GM23248 (cell line): ENCODE data around the gene CADM4. TPM values are rescaled to one million over a fixed set of nuclear protein-coding genes. Genes with fewer than 3 reads are reported as not detected.
A peak's percentile ranks its signal among the peaks of the same experiment; 100 is the strongest.

Source experiments
- DNase-seq: peaks from one replicate; pipeline ENCODE4 v3.0.0-alpha.2; 2015
- H2AFZ ChIP-seq: fragments of 200-600 bp; sonication (generic); 2 replicates; pipeline ENCODE4 v1.6.1; 2016; ENCODE audit warnings: antibody characterized with exemption
- H3F3A ChIP-seq: fragments of 200-600 bp; sonication (generic); 2 replicates; pipeline ENCODE4 v1.6.1; 2016; ENCODE audit warnings: mild to moderate bottlenecking, antibody characterized with exemption, mixed run types; ENCODE audit not compliant: insufficient read depth
- H3K27ac ChIP-seq: fragments of 200-600 bp; sonication (generic); 2 replicates; pipeline ENCODE4 v1.5.1; 2016; ENCODE audit warnings: mild to moderate bottlenecking
- H3K27me3 ChIP-seq: fragments of 200-600 bp; sonication (generic); replicated peaks from 2 replicates; pipeline ENCODE4 v1.6.1; 2016; ENCODE audit warnings: mild to moderate bottlenecking; ENCODE audit not compliant: insufficient read depth
- H3K36me3 ChIP-seq: fragments of 200-600 bp; sonication (generic); 2 replicates; pipeline ENCODE4 v1.6.1; 2016; ENCODE audit warnings: low read depth, mild to moderate bottlenecking
- H3K4me1 ChIP-seq: fragments of 200-600 bp; sonication (generic); 2 replicates; pipeline ENCODE4 v1.6.1; 2016; ENCODE audit warnings: mild to moderate bottlenecking; ENCODE audit not compliant: insufficient read depth
- H3K4me2 ChIP-seq: fragments of 200-600 bp; sonication (generic); one replicate; pipeline ENCODE4 v1.6.1; 2016; ENCODE audit warnings: mild to moderate bottlenecking; ENCODE audit not compliant: unreplicated experiment
- H3K4me3 ChIP-seq: fragments of 200-600 bp; sonication (generic); 2 replicates; pipeline ENCODE4 v1.5.1; 2016; ENCODE audit warnings: mild to moderate bottlenecking
- H3K79me2 ChIP-seq: fragments of 200-600 bp; sonication (generic); 2 replicates; pipeline ENCODE4 v1.6.1; 2016; ENCODE audit warnings: mild to moderate bottlenecking; ENCODE audit not compliant: insufficient read depth
- H3K9ac ChIP-seq: fragments of 200-600 bp; sonication (generic); 2 replicates; pipeline ENCODE4 v1.6.1; 2016; ENCODE audit warnings: mild to moderate bottlenecking
- H3K9me2 ChIP-seq: fragments of 200-600 bp; sonication (generic); 2 replicates; pipeline ENCODE4 v1.6.1; 2016; ENCODE audit warnings: mixed run types, mild to moderate bottlenecking, moderate library complexity; ENCODE audit not compliant: insufficient read depth
- H3K9me3 ChIP-seq: fragments of 200-600 bp; sonication (generic); one replicate; pipeline ENCODE4 v1.6.1; 2017; ENCODE audit warnings: low read depth
- H4K20me1 ChIP-seq: fragments of 200-600 bp; sonication (generic); 2 replicates; pipeline ENCODE4 v1.6.0; 2016; ENCODE audit not compliant: insufficient read depth
- EZH2 ChIP-seq: fragments of 200-600 bp; sonication (generic); IDR thresholded peaks from 2 replicates; pipeline ENCODE4 v1.6.1; 2018; ENCODE audit warnings: antibody characterized with exemption, mild to moderate bottlenecking; ENCODE audit not compliant: insufficient read depth, poor library complexity, severe bottlenecking
- EZH2phosphoT487 ChIP-seq: fragments of 200-600 bp; sonication (generic); IDR thresholded peaks from 2 replicates; pipeline ENCODE4 v1.6.1; 2018; ENCODE audit warnings: antibody characterized with exemption, moderate library complexity, mild to moderate bottlenecking, low read depth; ENCODE audit not compliant: insufficient read depth
- WGBS, 2 experiments: methylation state at CpG; one replicate each; pipeline ENCODE4 v1.1.6; 2015 to 2017; ENCODE audit warnings: low lambda C conversion rate in 2 of 2, low coverage in 1 of 2; ENCODE audit errors: missing lambda C conversion rate in 2 of 2; 5-methylcytosine and 5-hydroxymethylcytosine counted together
- in situ Hi-C: fragments of 300-500 bp; cut with MboI; formaldehyde crosslinking; loops from 2 replicates; pipeline ENCODE4 v1.15.0; 2020
- polyA plus RNA-seq: library from polyadenylated mRNA; unstranded; fragments of >200 nt; fragmentation: Nextera tagmentation; extraction: Ambion mirVana; gene quantifications from 2 replicates; pipeline ENCODE4 v1.2.1, GENCODE V29; 2016
- total RNA-seq: library from RNA; depleted of rRNA; stranded (reverse); fragments of >200 nt; shearing (Covaris generic); gene quantifications from 2 replicates; pipeline ENCODE4 v1.2.3, GENCODE V29; 2014

The CADM4 gene
- total and polyA plus RNA-seq, 2 experiments from 2014 or later: 0.14 to 1.7 TPM

DNA sequence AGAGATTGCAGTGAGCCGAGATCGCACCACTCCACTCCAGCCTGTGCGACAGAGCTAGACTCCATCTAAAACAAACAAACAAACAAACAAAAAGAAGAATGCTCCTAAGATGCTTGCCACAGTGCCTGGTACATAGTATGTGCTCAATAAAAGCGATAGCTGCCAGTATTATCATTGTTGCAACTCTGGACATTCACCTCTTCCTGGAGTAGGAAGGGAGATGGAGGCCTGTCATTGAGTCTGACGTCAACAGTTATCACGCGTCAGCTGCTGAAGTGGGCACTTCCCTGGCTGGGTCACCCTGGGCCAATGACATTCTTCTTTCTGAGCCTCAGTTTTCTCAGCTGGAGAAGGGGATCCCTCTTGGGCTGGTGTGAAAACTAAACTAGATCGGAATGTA, 34.5 kb upstream of the CADM4 start:
- H3K9me2 ChIP-seq: no peaks in the 10 kb centered on the region
- no peaks in the 10 kb centered on the region for H4K20me1 ChIP-seq
- H3K27me3 ChIP-seq: no peaks in the 10 kb centered on the region
- peaks cover 6% of the 10 kb centered on the region; the same call in 1 of the 2 replicates for H3F3A ChIP-seq
- no peak for DNase-seq
- no peaks in the 10 kb centered on the region for H3K36me3 ChIP-seq
- no peak overlapping the region for H3K27ac ChIP-seq
- no peak for TF ChIP-seq EZH2phosphoT487
- no peak for TF ChIP-seq EZH2
- H3K9me3 ChIP-seq: no peaks in the 10 kb centered on the region
- no peak overlapping the region for H3K4me3 ChIP-seq
- H2AFZ ChIP-seq: peak overlapping the region; percentile 78; the same call in 1 of the 2 replicates
- no peaks in the 10 kb centered on the region for H3K79me2 ChIP-seq
- H3K4me1 ChIP-seq: peaks cover 22% of the 10 kb centered on the region
- WGBS, 2 experiments: 87 to 90% methylated on average over 8 of the region's 8 CpGs
- in situ Hi-C loops: no loop called here
- H3K9ac ChIP-seq: no peak overlapping the region
- H3K4me2 ChIP-seq: no peak overlapping the region

DNA sequence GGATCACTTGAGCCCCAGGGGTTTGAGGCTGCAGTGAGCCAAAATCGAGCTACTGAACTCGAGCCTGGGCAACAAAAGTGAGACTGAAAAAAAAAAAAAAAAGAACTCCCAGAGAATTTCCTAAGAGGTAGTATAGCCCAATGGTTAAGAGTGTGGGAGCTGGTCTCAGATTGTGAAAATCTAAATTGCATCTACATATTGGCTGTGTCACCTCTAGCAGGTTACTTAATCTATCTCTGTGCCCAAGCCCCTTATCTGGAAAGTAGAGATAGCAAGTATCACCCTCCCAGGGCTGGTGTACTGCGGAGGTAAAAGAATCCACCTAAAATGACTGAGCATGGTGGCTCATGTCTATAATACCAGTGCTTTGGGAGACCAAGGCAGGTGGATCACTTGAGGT, 34.0 kb upstream of the CADM4 start:
- Histone ChIP-seq H3F3A (peaks cover 8% of the 10 kb centered on the region; the same call in 1 of the 2 replicates), H3K4me2 (no peak overlapping the region), H3K9me3 (no peaks in the 10 kb centered on the region), H3K9ac (no peak overlapping the region), H3K79me2 (no peaks in the 10 kb centered on the region), H3K4me1 (peaks cover 22% of the 10 kb centered on the region), H4K20me1 (no peaks in the 10 kb centered on the region), H2AFZ (no peak overlapping the region), H3K4me3 (no peak overlapping the region), H3K9me2 (no peaks in the 10 kb centered on the region), H3K27me3 (no peaks in the 10 kb centered on the region), H3K36me3 (no peaks in the 10 kb centered on the region), H3K27ac (no peak overlapping the region)
- DNase-seq: no peak
- WGBS, 2 experiments: 50 to 70% methylated on average over 3 of the region's 3 CpGs
- no peak for TF ChIP-seq EZH2phosphoT487
- TF ChIP-seq EZH2: no peak
- in situ Hi-C loops: no loop called here

DNA sequence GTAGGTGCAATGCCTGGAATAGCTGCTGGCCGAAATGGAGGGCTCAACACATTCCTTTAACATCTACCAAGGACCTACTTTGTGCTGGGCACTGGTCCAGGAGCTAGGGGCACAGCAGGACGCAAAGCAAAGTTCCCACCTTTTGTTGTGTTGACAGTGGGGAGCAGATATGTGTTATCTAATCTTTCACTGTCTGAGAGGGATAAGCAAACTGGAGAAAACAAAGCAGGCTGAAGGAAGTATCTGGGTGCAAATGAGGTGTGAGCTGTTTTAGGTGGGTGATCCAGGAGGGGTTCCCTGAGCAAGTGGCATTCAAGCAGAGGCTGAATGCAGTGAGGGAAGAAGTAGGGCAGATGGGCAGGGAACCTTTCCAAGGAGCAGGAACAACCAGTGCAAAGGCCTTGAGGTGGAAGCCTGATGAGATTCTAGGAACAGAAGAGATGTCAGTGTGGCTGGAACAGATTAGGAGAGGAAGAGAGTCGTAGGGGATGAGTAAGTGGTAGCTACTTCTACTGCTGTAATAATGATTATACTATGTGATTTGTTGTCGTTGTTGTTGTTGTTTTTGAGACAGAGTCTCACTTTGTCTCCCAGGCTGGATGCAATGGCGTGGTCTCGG, 32.5 kb upstream of the CADM4 start:
- peaks cover 2% of the 10 kb centered on the region for H3K36me3 ChIP-seq
- H3K9ac ChIP-seq: no peak overlapping the region
- no peak for TF ChIP-seq EZH2phosphoT487
- H2AFZ ChIP-seq: no peak overlapping the region
- H3K79me2 ChIP-seq: peaks cover 10% of the 10 kb centered on the region
- no peaks in the 10 kb centered on the region for H3K9me3 ChIP-seq
- 59 to 61% methylated on average over 6 of the region's 6 CpGs for WGBS, 2 experiments
- H3K27me3 ChIP-seq: no peaks in the 10 kb centered on the region
- H3K4me2 ChIP-seq: no peak overlapping the region
- H3K4me1 ChIP-seq: peaks cover 26% of the 10 kb centered on the region
- peaks cover 8% of the 10 kb centered on the region; the same call in 1 of the 2 replicates for H3F3A ChIP-seq
- H4K20me1 ChIP-seq: peaks cover 5% of the 10 kb centered on the region; the same call in 1 of the 2 replicates
- peak; percentile 11 for DNase-seq
- H3K4me3 ChIP-seq: no peak overlapping the region
- H3K9me2 ChIP-seq: no peaks in the 10 kb centered on the region
- in situ Hi-C loops: no loop called here
- no peak overlapping the region for H3K27ac ChIP-seq

DNA sequence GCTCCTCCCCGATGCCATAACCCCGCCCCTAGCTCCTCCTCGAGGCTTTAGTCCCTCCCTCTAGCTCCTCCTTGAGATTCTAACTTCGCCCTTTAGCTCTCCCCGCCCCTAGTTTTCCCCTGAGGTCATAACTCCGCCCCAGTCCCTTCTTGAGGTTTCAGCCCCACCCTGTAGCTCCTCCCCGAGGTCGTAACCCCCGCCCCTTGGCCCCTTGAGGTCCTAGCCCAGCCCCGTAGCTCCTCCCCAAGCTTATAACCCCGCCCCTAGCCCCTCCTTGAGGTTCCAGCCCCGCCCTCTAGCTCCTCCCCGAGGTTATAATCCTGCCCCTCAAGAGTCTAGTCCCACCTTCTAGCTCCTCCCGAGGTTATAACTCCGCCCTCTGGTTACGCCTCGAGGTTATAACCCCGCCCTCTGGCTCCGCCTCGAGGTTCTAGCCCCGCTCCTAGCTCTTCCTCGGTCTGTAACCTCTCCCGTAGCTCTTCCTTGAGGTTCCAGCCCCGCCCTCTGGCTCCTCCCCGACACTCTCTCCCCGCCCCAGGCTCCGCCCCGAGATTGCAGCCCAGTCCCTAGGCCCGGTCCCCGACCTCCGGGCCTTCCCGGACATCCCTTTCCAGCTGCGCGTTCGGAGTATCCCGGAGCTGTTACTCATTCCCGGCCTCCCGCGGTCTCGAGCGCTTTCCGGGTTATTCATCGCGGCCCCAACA, 28.9 kb upstream of the CADM4 start:
- peak overlapping the region; percentile 88 for H3K27ac ChIP-seq
- H3K36me3 ChIP-seq: peaks cover 37% of the 10 kb centered on the region
- peak overlapping the region; percentile 83 for H2AFZ ChIP-seq
- H3K4me3 ChIP-seq: peak overlapping the region; percentile 90
- WGBS, 2 experiments: 1 to 3% methylated on average over 18 to 44 of the region's 44 CpGs
- H3K9me3 ChIP-seq: no peaks in the 10 kb centered on the region
- H3K9me2 ChIP-seq: no peaks in the 10 kb centered on the region
- peak overlapping the region; percentile 93 for H3K4me2 ChIP-seq
- H4K20me1 ChIP-seq: peaks cover 5% of the 10 kb centered on the region; the same call in 1 of the 2 replicates
- peak; percentile 99 for DNase-seq
- peak overlapping the region; percentile 91 for H3K9ac ChIP-seq
- in situ Hi-C loops: no loop called here
- TF ChIP-seq EZH2phosphoT487 (no peak), EZH2 (no peak)
- H3K27me3 ChIP-seq: no peaks in the 10 kb centered on the region
- H3K79me2 ChIP-seq: peaks cover 45% of the 10 kb centered on the region
- peaks cover 8% of the 10 kb centered on the region for H3F3A ChIP-seq
- H3K4me1 ChIP-seq: peaks cover 16% of the 10 kb centered on the region
